MM.1S (cell line): ENCODE measurements around the gene NELL1.

ENCODE experiments used
- DNase-seq: peaks from one replicate; pipeline ENCODE4 v3.0.0-alpha.2; 2015
- H2AFZ ChIP-seq: fragments of 300-600 bp; sonication (generic); 2 replicates; pipeline ENCODE4 v1.6.0; 2016; ENCODE audit warnings: antibody characterized with exemption, low read length
- H3F3A ChIP-seq: fragments of 300-600 bp; sonication (generic); 2 replicates; pipeline ENCODE4 v1.6.1; 2016; ENCODE audit warnings: mild to moderate bottlenecking, antibody characterized with exemption, low read length, moderate library complexity, mixed read lengths; ENCODE audit not compliant: insufficient read depth
- H3K27ac ChIP-seq: fragments of 300-600 bp; sonication (generic); 2 replicates; pipeline ENCODE4 v1.5.1; 2016; ENCODE audit warnings: mild to moderate bottlenecking, low read length
- H3K27me3 ChIP-seq: fragments of 300-600 bp; sonication (generic); replicated peaks from 2 replicates; pipeline ENCODE4 v1.6.0; 2016; ENCODE audit warnings: low read length; ENCODE audit not compliant: insufficient read depth
- H3K36me3 ChIP-seq: fragments of 300-600 bp; sonication (generic); replicated peaks from 2 replicates; pipeline ENCODE4 v1.6.1; 2016; ENCODE audit warnings: mild to moderate bottlenecking, low read length, mixed read lengths; ENCODE audit not compliant: insufficient read depth
- H3K4me1 ChIP-seq: fragments of 300-600 bp; sonication (generic); 2 replicates; pipeline ENCODE4 v1.6.1; 2016; ENCODE audit warnings: low read length, mixed read lengths
- H3K4me2 ChIP-seq: fragments of 300-600 bp; sonication (generic); 2 replicates; pipeline ENCODE4 v1.6.0; 2016; ENCODE audit warnings: low read depth, low read length
- H3K4me3 ChIP-seq: fragments of 300-600 bp; sonication (generic); 2 replicates; pipeline ENCODE4 v1.5.1; 2016; ENCODE audit warnings: low read length, mixed read lengths
- H3K79me2 ChIP-seq: fragments of 300-600 bp; sonication (generic); 2 replicates; pipeline ENCODE4 v1.6.1; 2016; ENCODE audit warnings: mixed run types, low read length, mixed read lengths
- H3K9ac ChIP-seq: fragments of 300-600 bp; sonication (generic); 2 replicates; pipeline ENCODE4 v1.6.1; 2016; ENCODE audit warnings: low read length, mixed read lengths
- H3K9me2 ChIP-seq: fragments of 300-600 bp; sonication (generic); replicated peaks from 2 replicates; pipeline ENCODE4 v1.6.1; 2016; ENCODE audit warnings: mild to moderate bottlenecking, low read length, mixed read lengths; ENCODE audit not compliant: insufficient read depth
- H3K9me3 ChIP-seq: fragments of 300-600 bp; sonication (generic); replicated peaks from 2 replicates; pipeline ENCODE4 v1.6.1; 2016; ENCODE audit warnings: mild to moderate bottlenecking, low read length, mixed read lengths; ENCODE audit not compliant: insufficient read depth
- H4K20me1 ChIP-seq: fragments of 300-600 bp; sonication (generic); 2 replicates; pipeline ENCODE4 v1.6.1; 2016; ENCODE audit warnings: mild to moderate bottlenecking, low read length, moderate library complexity, mixed read lengths; ENCODE audit not compliant: insufficient read depth
- CTCF ChIP-seq: fragments of 300-600 bp; sonication (generic); IDR thresholded peaks from 2 replicates; pipeline ENCODE4 v1.5.1; 2016; ENCODE audit warnings: antibody characterized with exemption, low read length, mixed read lengths
- EZH2 ChIP-seq: fragments of 300-600 bp; sonication (generic); optimal IDR thresholded peaks from 2 replicates; pipeline ENCODE3; 2017; ENCODE audit warnings: low read depth, mild to moderate bottlenecking, antibody characterized with exemption, low read length, mixed read lengths
- EZH2phosphoT487 ChIP-seq: fragments of 300-600 bp; sonication (generic); IDR thresholded peaks from 2 replicates; pipeline ENCODE4 v1.6.1; 2018; ENCODE audit warnings: antibody characterized with exemption, low read length

The NELL1 gene

GRCh38 chr11:21474529-21474928 lies 805.1 kb downstream of the NELL1 start:
- Histone ChIP-seq H3K36me3 (no peaks in the 10 kb centered on the region), H3F3A (no peaks in the 10 kb centered on the region), H3K9me3 (no peaks in the 10 kb centered on the region), H2AFZ (no peak overlapping the region), H3K4me3 (no peak overlapping the region), H3K79me2 (no peaks in the 10 kb centered on the region), H3K4me2 (no peak overlapping the region), H3K9ac (no peak overlapping the region), H4K20me1 (no peaks in the 10 kb centered on the region), H3K27ac (no peak overlapping the region), H3K4me1 (peaks cover 5% of the 10 kb centered on the region; the same call in 1 of the 2 replicates), H3K27me3 (no peaks in the 10 kb centered on the region), H3K9me2 (no peaks in the 10 kb centered on the region)
- TF ChIP-seq CTCF: no peak
- TF ChIP-seq EZH2phosphoT487: no peak
- TF ChIP-seq EZH2: no peak
- DNase-seq: no peak

GRCh38 chr11:21475276-21475675 lies 805.9 kb downstream of the NELL1 start:
- H3K4me3 ChIP-seq: no peak overlapping the region
- H3K9me3 ChIP-seq: no peaks in the 10 kb centered on the region
- H3K36me3 ChIP-seq: no peaks in the 10 kb centered on the region
- H3K9ac ChIP-seq: no peak overlapping the region
- H3F3A ChIP-seq: no peaks in the 10 kb centered on the region
- H3K79me2 ChIP-seq: no peaks in the 10 kb centered on the region
- DNase-seq: no peak
- H3K27me3 ChIP-seq: no peaks in the 10 kb centered on the region
- H2AFZ ChIP-seq: no peak overlapping the region
- H3K4me1 ChIP-seq: peaks cover 5% of the 10 kb centered on the region; the same call in 1 of the 2 replicates
- no peaks in the 10 kb centered on the region for H4K20me1 ChIP-seq
- H3K4me2 ChIP-seq: no peak overlapping the region
- no peak for TF ChIP-seq EZH2phosphoT487
- no peak overlapping the region for H3K27ac ChIP-seq
- H3K9me2 ChIP-seq: no peaks in the 10 kb centered on the region

GRCh38 chr11:21476588-21476987 lies 807.2 kb downstream of the NELL1 start:
- no peak overlapping the region for H3K27ac ChIP-seq
- H3K9ac ChIP-seq: no peak overlapping the region
- H2AFZ ChIP-seq: no peak overlapping the region
- H4K20me1 ChIP-seq: no peaks in the 10 kb centered on the region
- no peak overlapping the region for H3K4me3 ChIP-seq
- peaks cover 5% of the 10 kb centered on the region; the same call in 1 of the 2 replicates for H3K4me1 ChIP-seq
- H3K9me3 ChIP-seq: no peaks in the 10 kb centered on the region
- no peaks in the 10 kb centered on the region for H3F3A ChIP-seq
- no peaks in the 10 kb centered on the region for H3K9me2 ChIP-seq
- H3K27me3 ChIP-seq: no peaks in the 10 kb centered on the region
- DNase-seq: no peak
- no peaks in the 10 kb centered on the region for H3K79me2 ChIP-seq
- no peaks in the 10 kb centered on the region for H3K36me3 ChIP-seq
- TF ChIP-seq EZH2 (no peak), EZH2phosphoT487 (no peak), CTCF (no peak)
- H3K4me2 ChIP-seq: no peak overlapping the region

GRCh38 chr11:21480240-21480639 lies 810.9 kb downstream of the NELL1 start:
- H2AFZ ChIP-seq: no peak overlapping the region
- H3K4me3 ChIP-seq: no peak overlapping the region
- H3K27me3 ChIP-seq: no peaks in the 10 kb centered on the region
- H3K36me3 ChIP-seq: no peaks in the 10 kb centered on the region
- no peaks in the 10 kb centered on the region for H3K9me3 ChIP-seq
- no peaks in the 10 kb centered on the region for H3K9me2 ChIP-seq
- no peaks in the 10 kb centered on the region for H4K20me1 ChIP-seq
- H3K4me1 ChIP-seq: no peaks in the 10 kb centered on the region
- H3F3A ChIP-seq: no peaks in the 10 kb centered on the region
- no peak overlapping the region for H3K9ac ChIP-seq
- TF ChIP-seq CTCF: no peak
- no peak for TF ChIP-seq EZH2phosphoT487
- no peak for TF ChIP-seq EZH2
- no peak overlapping the region for H3K27ac ChIP-seq
- H3K79me2 ChIP-seq: no peaks in the 10 kb centered on the region
- H3K4me2 ChIP-seq: no peak overlapping the region
- no peak for DNase-seq
